GM18951 (cell line): Measurements from ENCODE around the gene ZNF277.
"Not testable (repeated sequence)": the region's sequence is repeated elsewhere in the genome, so short reads cannot be mapped to it uniquely, and the experiment has no call there.

Experiments
- POLR2A ChIP-seq: IDR thresholded peaks from 4 replicates; pipeline ENCODE4 v1.6.1; 2011; ENCODE audit warnings: mild to moderate bottlenecking; ENCODE audit not compliant: insufficient read length, insufficient read depth; ENCODE audit errors: extremely low read depth
- in situ Hi-C: fragments of 300-500 bp; cut with MboI; formaldehyde crosslinking; loops from one replicate; pipeline ENCODE4 v1.12.0; 2022; ENCODE audit warnings: low sequenced_read_pairs, mixed read lengths, inconsistent platforms; ENCODE audit not compliant: unreplicated experiment

The ZNF277 gene

DNA sequence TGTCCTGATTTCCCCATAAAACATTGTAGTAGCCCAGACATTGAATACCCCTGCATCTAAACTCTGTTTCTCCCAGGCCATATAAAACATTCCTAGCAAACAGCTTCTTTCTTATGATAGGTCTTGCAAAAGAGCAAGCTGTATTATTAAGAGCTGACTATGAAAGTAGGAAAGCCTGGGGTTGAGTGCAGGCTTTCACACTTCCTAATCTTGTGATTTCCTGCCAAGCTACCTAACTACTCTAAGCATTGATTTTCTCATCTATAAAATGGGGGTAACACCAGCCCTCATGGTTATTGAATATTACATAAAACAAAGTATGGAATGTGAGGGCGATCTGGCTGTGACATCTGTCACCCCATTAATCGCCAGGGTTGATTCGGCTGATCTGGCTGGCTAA, 81.8 kb downstream of the ZNF277 start:
- no peak for TF ChIP-seq POLR2A
- in situ Hi-C loops, result no loop called here

DNA sequence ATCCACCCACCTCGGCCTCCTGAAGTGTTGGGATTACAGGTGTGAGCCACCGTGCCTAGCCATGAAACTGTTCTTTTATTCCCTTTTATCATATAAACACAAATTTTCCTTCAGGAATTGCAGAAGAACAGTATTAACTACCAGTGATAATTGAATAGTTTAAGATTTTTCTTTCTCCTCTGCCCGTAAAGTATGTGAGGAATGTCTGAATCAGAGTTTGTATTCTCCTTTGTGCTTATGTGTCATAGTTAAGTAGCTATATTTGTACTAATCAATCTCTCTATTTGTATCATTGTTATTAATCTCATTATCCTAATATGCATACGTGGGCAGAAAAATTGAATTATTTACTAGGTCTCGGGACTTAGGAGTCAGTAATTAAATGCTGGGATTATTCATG, 83.6 kb downstream of the ZNF277 start:
- no peak for TF ChIP-seq POLR2A
- in situ Hi-C loops, result no loop called here

DNA sequence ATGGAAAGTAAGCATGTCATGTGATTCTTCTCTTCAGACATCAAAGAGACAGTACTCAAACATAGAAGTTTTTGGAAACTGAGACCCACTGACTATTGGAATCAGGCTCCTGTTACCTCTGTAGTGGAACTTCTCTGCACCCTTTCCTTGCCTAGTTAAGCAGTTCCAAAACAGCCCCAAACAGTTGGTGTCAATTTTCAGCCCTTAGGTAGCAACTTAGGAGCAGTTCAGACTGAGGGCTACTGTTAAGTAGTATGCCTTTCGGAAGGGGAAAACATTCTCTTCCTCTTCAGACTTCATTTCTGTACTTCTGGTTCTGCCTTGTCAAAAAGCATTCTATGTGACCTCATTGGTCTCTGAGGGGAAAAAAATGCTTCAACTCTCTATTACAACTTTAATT, 85.7 kb downstream of the ZNF277 start:
- in situ Hi-C loops, result no loop called here
- no peak for TF ChIP-seq POLR2A

DNA sequence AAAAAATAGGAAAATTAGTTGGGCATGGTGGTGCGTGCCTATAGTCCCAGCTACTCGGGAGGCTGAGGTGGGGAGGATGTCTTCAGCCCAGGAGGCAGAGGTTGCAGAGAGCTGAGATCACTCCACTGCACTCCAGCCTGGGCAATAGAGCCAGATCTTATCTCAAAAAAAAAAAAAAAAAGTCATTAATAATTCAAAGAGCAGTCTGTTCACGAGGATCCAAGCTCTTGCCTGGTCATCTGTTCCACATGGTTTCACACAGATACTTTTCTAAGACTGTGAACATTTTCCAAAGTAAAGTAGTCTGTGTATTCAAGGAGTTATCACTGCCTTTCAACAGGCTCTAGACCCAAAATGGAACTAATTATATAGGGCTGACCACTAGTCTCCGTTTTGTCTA, 86.9 kb downstream of the ZNF277 start:
- TF ChIP-seq POLR2A, result no peak
- in situ Hi-C loops, result no loop called here

- no peak for TF ChIP-seq POLR2A
- in situ Hi-C loops, result no loop called here
Observed at GRCh38 chr7:112296432-112296831, 89.9 kb downstream of the ZNF277 start.

GRCh38 chr7:112297681-112298080, 91.2 kb downstream of the ZNF277 start:
- in situ Hi-C loops, result no loop called here
- TF ChIP-seq POLR2A, result no peak

- in situ Hi-C loops, result no loop called here
- TF ChIP-seq POLR2A, result no peak
Observed at GRCh38 chr7:112298543-112299100, 92.1 kb downstream of the ZNF277 start.

- in situ Hi-C loops, result no loop called here
- TF ChIP-seq POLR2A, result no peak
Observed at GRCh38 chr7:112300072-112300471, 93.6 kb downstream of the ZNF277 start.

- in situ Hi-C loops, result no loop called here
- no peak for TF ChIP-seq POLR2A
Observed at GRCh38 chr7:112300831-112301407, 94.4 kb downstream of the ZNF277 start.

GRCh38 chr7:112302566-112302965, 96.1 kb downstream of the ZNF277 start:
- in situ Hi-C loops, result no loop called here

DNA sequence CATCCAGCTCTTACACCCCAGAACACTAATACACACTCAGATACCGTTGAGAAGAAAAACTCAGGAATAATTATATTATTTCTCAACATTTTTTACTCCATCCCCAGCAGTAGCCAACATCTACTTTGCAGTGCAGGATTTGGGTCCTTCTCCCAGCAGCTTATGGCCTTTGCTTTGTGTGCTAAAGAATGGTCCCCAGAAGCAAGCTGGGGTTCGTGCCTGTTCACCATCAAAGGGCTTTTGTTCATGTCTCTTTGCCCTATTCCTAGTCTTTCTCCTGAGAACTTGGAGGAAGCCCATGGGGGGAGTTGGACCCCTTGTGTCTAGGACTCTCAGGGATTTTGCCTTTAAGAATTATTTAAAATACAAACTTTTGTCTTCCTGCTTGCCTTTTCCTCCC, 100.4 kb downstream of the ZNF277 start:
- in situ Hi-C loops, result no loop called here
- no peak for TF ChIP-seq POLR2A

More at GRCh38 chr7:112302566-112302965, 96.1 kb downstream of the ZNF277 start:
- no peak for TF ChIP-seq POLR2A

DNA sequence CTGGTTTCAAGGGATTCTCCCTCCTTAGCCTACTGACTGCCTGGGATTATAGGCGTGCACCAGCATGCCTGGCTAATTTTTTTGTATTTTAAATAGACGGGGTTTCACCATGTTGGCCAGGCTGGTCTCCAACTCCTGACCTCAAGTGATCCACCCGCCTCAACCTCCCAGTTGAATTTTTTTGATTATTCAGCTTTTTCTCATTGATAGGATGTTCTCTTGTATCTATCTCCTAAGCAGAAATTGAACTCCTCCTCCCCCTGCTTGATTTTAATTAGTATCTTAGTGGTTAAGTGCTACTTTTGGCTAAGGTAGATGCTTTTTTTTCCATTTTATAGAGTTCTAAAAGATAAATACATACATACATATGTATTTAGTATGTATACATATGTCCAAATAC, 101.0 kb downstream of the ZNF277 start:
- TF ChIP-seq POLR2A, result no peak
- in situ Hi-C loops, result no loop called here

DNA sequence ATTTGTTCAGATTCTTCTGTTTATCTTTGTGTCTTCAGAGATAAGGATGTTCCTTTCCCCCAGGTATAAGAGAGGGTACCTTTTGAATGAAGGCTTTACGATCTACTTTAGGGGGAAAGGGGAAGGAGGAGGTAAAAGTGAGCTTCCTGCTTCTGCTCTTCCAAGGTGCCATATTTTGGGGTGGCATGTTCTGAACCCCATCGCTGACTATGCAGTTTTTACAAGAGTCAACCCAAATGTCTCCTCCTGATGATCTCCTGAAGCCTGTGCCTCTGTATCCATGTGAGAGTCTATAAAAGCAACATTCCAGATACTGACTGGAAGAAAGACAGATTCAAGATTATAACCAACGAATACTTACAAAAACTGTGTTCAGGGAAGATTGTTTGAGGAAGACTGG, 102.5 kb downstream of the ZNF277 start:
- TF ChIP-seq POLR2A, result no peak
- in situ Hi-C loops, result no loop called here

GRCh38 chr7:112316803-112317202, 110.3 kb downstream of the ZNF277 start:
- in situ Hi-C loops, result not testable (repeated sequence)

DNA sequence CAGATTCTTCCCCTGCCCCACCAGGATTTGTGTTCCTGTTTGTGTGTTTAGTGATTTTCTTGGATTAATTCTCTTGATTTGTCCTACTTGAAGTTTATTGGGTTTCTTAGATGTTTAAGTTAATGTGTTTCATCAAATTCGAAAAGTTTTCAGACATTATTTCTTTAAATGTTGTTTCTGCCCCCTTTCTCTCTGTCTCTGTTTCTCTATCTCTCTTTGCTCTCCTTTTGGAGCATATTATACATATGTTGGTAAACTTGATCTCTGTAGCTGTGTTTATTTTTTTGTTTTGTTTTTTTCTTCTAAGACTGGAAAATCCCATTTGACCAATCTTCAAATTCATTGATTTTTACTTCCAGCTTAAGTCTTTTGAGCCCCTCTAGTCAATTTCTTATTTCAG, 115.6 kb downstream of the ZNF277 start:
- no peak for TF ChIP-seq POLR2A
- in situ Hi-C loops, result no loop called here

DNA sequence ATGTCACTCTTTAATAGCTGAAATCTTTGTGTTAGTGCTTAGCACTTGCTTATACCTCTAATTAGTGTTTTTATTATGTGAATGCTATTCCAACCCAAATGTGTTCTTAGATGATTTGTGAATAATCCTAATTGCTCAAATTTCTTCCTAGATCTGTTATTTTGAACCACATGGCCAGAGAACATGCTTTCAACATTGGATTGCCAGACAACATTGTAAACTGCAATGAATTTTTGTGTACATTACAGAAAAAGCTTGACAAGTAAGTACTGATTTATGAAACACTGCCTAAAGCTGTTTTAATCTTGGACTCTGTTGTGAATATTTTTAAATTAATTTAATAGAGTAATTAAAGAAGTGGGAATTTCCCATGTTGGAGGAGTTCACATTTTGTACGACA, 121.1 kb downstream of the ZNF277 start:
- TF ChIP-seq POLR2A, result no peak
- in situ Hi-C loops, result no loop called here
